Natural killer cell (primary cell): ENCODE results near the gene TRIM72. TPM values are rescaled to one million over a fixed set of nuclear protein-coding genes. Genes with fewer than 3 reads are reported as not detected.

Experiments used
- ATAC-seq, 3 donors: fragments of 150-1000 bp in 2 of 3; fragments of 200-7000 bp in 1 of 3; cut with Tn5 transposase; 1 replicate in 1 of 3; 2 replicates in 2 of 3; pipeline ENCODE4 v1.10.0; 2021; ENCODE audit warnings: mild to moderate bottlenecking in 2 of 3, moderate library complexity in 2 of 3
- DNase-seq, 2 donors: peaks; one replicate each; pipeline versions ENCODE4 v3.0.0 to v3.0.0-alpha.2; 2013 to 2021; ENCODE audit warnings: mixed read lengths in 1 of 2
- H3K27ac ChIP-seq: one replicate; pipeline ENCODE4 v1.5.1; 2013; ENCODE audit warnings: mild to moderate bottlenecking, low read length
- H3K27me3 ChIP-seq: one replicate; pipeline ENCODE4 v1.6.1; 2013; ENCODE audit warnings: low read length; ENCODE audit not compliant: control insufficient read depth, insufficient read depth
- H3K36me3 ChIP-seq: one replicate; pipeline ENCODE4 v1.6.1; 2013; ENCODE audit warnings: low read length; ENCODE audit not compliant: control insufficient read depth, insufficient read depth
- H3K4me1 ChIP-seq: one replicate; pipeline ENCODE4 v1.6.1; 2013; ENCODE audit warnings: low read length; ENCODE audit not compliant: control insufficient read depth, insufficient read depth
- H3K4me3 ChIP-seq: one replicate; pipeline ENCODE4 v1.5.1; 2013; ENCODE audit warnings: low read length
- H3K9me3 ChIP-seq: one replicate; pipeline ENCODE4 v1.6.1; 2013; ENCODE audit warnings: low read length; ENCODE audit not compliant: control insufficient read depth, insufficient read depth
- H3K27ac Mint-ChIP-seq, 2 donors: one replicate each; pipeline ENCODE4 v1.8.0; 2022; ENCODE audit warnings: mild to moderate bottlenecking in 2 of 2, mixed read lengths in 2 of 2, moderate library complexity in 1 of 2
- H3K27me3 Mint-ChIP-seq, 2 donors: one replicate each; pipeline ENCODE4 v1.8.0; 2022; ENCODE audit warnings: low read depth in 2 of 2, mixed read lengths in 2 of 2
- H3K36me3 Mint-ChIP-seq: one replicate; pipeline ENCODE4 v1.8.0; 2022; ENCODE audit warnings: mixed read lengths
- H3K4me1 Mint-ChIP-seq, 2 donors: one replicate each; pipeline ENCODE4 v1.8.0; 2022; ENCODE audit warnings: mixed read lengths in 2 of 2
- H3K4me3 Mint-ChIP-seq: one replicate; pipeline ENCODE4 v1.8.0; 2022; ENCODE audit warnings: mild to moderate bottlenecking, moderate library complexity, mixed read lengths
- H3K9me3 Mint-ChIP-seq, 2 donors: one replicate each; pipeline ENCODE4 v1.8.0; 2022; ENCODE audit warnings: mixed read lengths in 2 of 2
- WGBS: methylation state at CpG from one replicate; pipeline ENCODE4 v1.1.7; 2013; ENCODE audit warnings: missing lambda C conversion rate; ENCODE audit not compliant: insufficient coverage; 5-methylcytosine and 5-hydroxymethylcytosine counted together
- intact Hi-C: fragments of 100-400 bp; cut with micrococcal nuclease; formaldehyde crosslinking; loops from one replicate; pipeline ENCODE4 v1.14.2; 2022
- total RNA-seq, 4 donors: library from RNA; stranded (reverse); fragments of 120-200 nt in 1 of 4; gene quantifications; one replicate each; pipeline versions ENCODE4 v1.2.3 to v1.2.4, GENCODE V29; 2013 to 2022
- TF ChIP-seq, protein P1 (sequence below): fragments of 200-600 bp; IDR thresholded peaks from one replicate; pipeline ENCODE4 v1.8.0; 2022; ENCODE audit warnings: antibody characterized with exemption

The TRIM72 gene
- total RNA-seq, 3 donors from 2014 or later (not counting 1 experiment from before 2014, with no cell fraction given) = 0.05 to 0.07 TPM; not detected in 1

- DNase-seq = no peak
- ATAC-seq = peak in 1 of 3 donors; percentile 9
- intact Hi-C loops = loop anchor here (2.0 to 10.0 kb wide), 5 partner anchors 13 to 525 kb away; partner anchors contain the start of genes KAT8 and PYCARD
- H3K4me3 Mint-ChIP-seq = peak overlapping the region; percentile 91
- no peaks in the 10 kb centered on the region for H3K27me3 ChIP-seq
- H3K36me3 ChIP-seq = peaks cover 98% of the 10 kb centered on the region
- TF ChIP-seq, protein P1, sequence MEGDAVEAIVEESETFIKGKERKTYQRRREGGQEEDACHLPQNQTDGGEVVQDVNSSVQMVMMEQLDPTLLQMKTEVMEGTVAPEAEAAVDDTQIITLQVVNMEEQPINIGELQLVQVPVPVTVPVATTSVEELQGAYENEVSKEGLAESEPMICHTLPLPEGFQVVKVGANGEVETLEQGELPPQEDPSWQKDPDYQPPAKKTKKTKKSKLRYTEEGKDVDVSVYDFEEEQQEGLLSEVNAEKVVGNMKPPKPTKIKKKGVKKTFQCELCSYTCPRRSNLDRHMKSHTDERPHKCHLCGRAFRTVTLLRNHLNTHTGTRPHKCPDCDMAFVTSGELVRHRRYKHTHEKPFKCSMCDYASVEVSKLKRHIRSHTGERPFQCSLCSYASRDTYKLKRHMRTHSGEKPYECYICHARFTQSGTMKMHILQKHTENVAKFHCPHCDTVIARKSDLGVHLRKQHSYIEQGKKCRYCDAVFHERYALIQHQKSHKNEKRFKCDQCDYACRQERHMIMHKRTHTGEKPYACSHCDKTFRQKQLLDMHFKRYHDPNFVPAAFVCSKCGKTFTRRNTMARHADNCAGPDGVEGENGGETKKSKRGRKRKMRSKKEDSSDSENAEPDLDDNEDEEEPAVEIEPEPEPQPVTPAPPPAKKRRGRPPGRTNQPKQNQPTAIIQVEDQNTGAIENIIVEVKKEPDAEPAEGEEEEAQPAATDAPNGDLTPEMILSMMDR = no peak
- peaks cover 65% of the 10 kb centered on the region for H3K36me3 Mint-ChIP-seq
- peak overlapping the region; percentile 48 for H3K27ac ChIP-seq
- no peaks in the 10 kb centered on the region for H3K9me3 Mint-ChIP-seq
- no peak overlapping the region for H3K4me3 ChIP-seq
- peak overlapping the region; percentile 80 to 94 for H3K27ac Mint-ChIP-seq
- no peaks in the 10 kb centered on the region for H3K27me3 Mint-ChIP-seq
- no peaks in the 10 kb centered on the region for H3K9me3 ChIP-seq
- peaks cover 82 to 90% of the 10 kb centered on the region in 2 donors for H3K4me1 Mint-ChIP-seq
- WGBS = 67% methylated on average over 2 of the region's 2 CpGs
- H3K4me1 ChIP-seq = peaks cover 42% of the 10 kb centered on the region
Measured at GRCh38 chr16:31189412-31189778, 24.5 kb upstream of the TRIM72 start.

GRCh38 chr16:31190061-31190460, 23.9 kb upstream of the TRIM72 start:
- no peak overlapping the region for H3K4me3 ChIP-seq
- H3K27me3 ChIP-seq = no peaks in the 10 kb centered on the region
- ATAC-seq (no peak), DNase-seq (peak in 1 of 2 donors; percentile 8)
- Mint-ChIP-seq H3K36me3 (peaks cover 58% of the 10 kb centered on the region), H3K4me3 (peak overlapping the region; percentile 91), H3K9me3 (no peaks in the 10 kb centered on the region), H3K4me1 (peaks cover 79 to 83% of the 10 kb centered on the region in 2 donors), H3K27me3 (no peaks in the 10 kb centered on the region), H3K27ac (peak overlapping the region; percentile 80 to 94)
- H3K36me3 ChIP-seq = peaks cover 99% of the 10 kb centered on the region
- intact Hi-C loops = no loop called here
- H3K9me3 ChIP-seq = no peaks in the 10 kb centered on the region
- H3K4me1 ChIP-seq = peaks cover 36% of the 10 kb centered on the region
- TF ChIP-seq, protein P1 = no peak
- 96% methylated on average over 12 of the region's 12 CpGs for WGBS
- no peak overlapping the region for H3K27ac ChIP-seq

- Mint-ChIP-seq H3K4me1 (peaks cover 75 to 77% of the 10 kb centered on the region in 2 donors), H3K4me3 (peak overlapping the region; percentile 91), H3K9me3 (no peaks in the 10 kb centered on the region), H3K27me3 (no peaks in the 10 kb centered on the region), H3K27ac (peak overlapping the region; percentile 80 to 94), H3K36me3 (peaks cover 49% of the 10 kb centered on the region)
- TF ChIP-seq, protein P1 = no peak
- intact Hi-C loops = no loop called here
- DNase-seq (peak in 1 of 2 donors; percentile 18), ATAC-seq (no peak)
- Histone ChIP-seq H3K27me3 (no peaks in the 10 kb centered on the region), H3K4me3 (no peak overlapping the region), H3K27ac (no peak overlapping the region), H3K4me1 (peaks cover 32% of the 10 kb centered on the region), H3K36me3 (peaks cover 98% of the 10 kb centered on the region), H3K9me3 (no peaks in the 10 kb centered on the region)
- WGBS = 95% methylated on average over 17 of the region's 17 CpGs
Measured at GRCh38 chr16:31190818-31191444, 23.0 kb upstream of the TRIM72 start.
